OCI-LY7 (cell line): Measurements from ENCODE around the gene VPS9D1.

Experiments used
- CTCF ChIP-seq: fragments of 200-600 bp; sonication (generic); conservative IDR thresholded peaks from 2 replicates; pipeline ENCODE4 v1.5.1; 2014; ENCODE audit warnings: mild to moderate bottlenecking, antibody characterized with exemption, low read length, moderate library complexity, mixed read lengths
- EZH2phosphoT487 ChIP-seq: fragments of 200-600 bp; sonication (generic); IDR thresholded peaks from 2 replicates; pipeline ENCODE4 v1.6.1; 2018; ENCODE audit warnings: low read depth, borderline replicate concordance, mild to moderate bottlenecking, mixed run types, antibody characterized with exemption, low read length, moderate library complexity, mixed read lengths

- TF ChIP-seq CTCF (no peak), EZH2phosphoT487 (no peak)
Observed at GRCh38 chr16:89670496-89671431, 49.9 kb downstream of the VPS9D1 start.
